GM12878 (cell line): ENCODE measurements around the gene MAP2K2. TPM values are rescaled to one million over a fixed set of nuclear protein-coding genes. Genes with fewer than 3 reads are reported as not detected.

ENCODE experiments used
- ASH2L ChIP-seq: fragments of 300-600, 200-600 bp; sonication (generic); IDR thresholded peaks from 2 replicates; pipeline ENCODE4 v1.6.1; 2017; ENCODE audit warnings: low read depth, mild to moderate bottlenecking, borderline replicate concordance
- CBX5 ChIP-seq: sonication (generic); IDR thresholded peaks from 2 replicates; pipeline ENCODE4 v1.6.1; 2016; ENCODE audit warnings: low read depth, moderate library complexity, mild to moderate bottlenecking, inconsistent platforms
- EGR1 ChIP-seq, 2 experiments: IDR thresholded peaks; 1 replicate in 1 of 2; 2 replicates in 1 of 2; pipeline ENCODE4 v1.6.1; 2011 to 2012; ENCODE audit warnings: low read depth in 2 of 2, low read length in 2 of 2, borderline replicate concordance in 1 of 2, mild to moderate bottlenecking in 1 of 2, moderate library complexity in 1 of 2
- ETV6 ChIP-seq, 2 experiments: fragments of 450-650 bp in 1 of 2; IDR thresholded peaks in 1 of 2; conservative IDR thresholded peaks in 1 of 2; 2 replicates each; pipeline ENCODE4 v1.6.1; 2014; ENCODE audit warnings: antibody characterized with exemption in 1 of 2, borderline replicate concordance in 1 of 2, low read depth in 1 of 2, mild to moderate bottlenecking in 1 of 2, moderate library complexity in 1 of 2
- IRF4 ChIP-seq: IDR thresholded peaks from 2 replicates; pipeline ENCODE4 v1.6.1; 2011; ENCODE audit warnings: low read depth, low read length
- JUNB ChIP-seq: IDR thresholded peaks from 2 replicates; pipeline ENCODE4 v1.6.1; 2016; ENCODE audit warnings: antibody characterized with exemption, mild to moderate bottlenecking
- MEF2B ChIP-seq: fragments of 450-650 bp; IDR thresholded peaks from 2 replicates; pipeline ENCODE4 v1.6.1; 2018; ENCODE audit warnings: mild to moderate bottlenecking, moderate library complexity; ENCODE audit not compliant: partially characterized antibody, poor library complexity, severe bottlenecking
- MLLT1 ChIP-seq: fragments of 450-650 bp; IDR thresholded peaks from 2 replicates; pipeline ENCODE4 v1.6.1; 2016; ENCODE audit warnings: mild to moderate bottlenecking
- NR2F1 ChIP-seq: fragments of 450-650 bp; conservative IDR thresholded peaks from 2 replicates; pipeline ENCODE4 v1.6.1; 2017; ENCODE audit warnings: mild to moderate bottlenecking
- PAX8 ChIP-seq: fragments of 450-650 bp; IDR thresholded peaks from 2 replicates; pipeline ENCODE4 v1.6.1; 2017; ENCODE audit warnings: mild to moderate bottlenecking, moderate library complexity
- SIX5 ChIP-seq: IDR thresholded peaks from 2 replicates; pipeline ENCODE4 v1.6.1; 2011; ENCODE audit warnings: mild to moderate bottlenecking, low read depth, low read length, moderate library complexity; ENCODE audit not compliant: severe bottlenecking
- SKIL ChIP-seq: fragments of 450-650 bp; IDR thresholded peaks from 2 replicates; pipeline ENCODE4 v1.6.1; 2017; ENCODE audit warnings: mild to moderate bottlenecking, low read depth, inconsistent platforms; ENCODE audit not compliant: poor library complexity, severe bottlenecking
- TCF12 ChIP-seq: IDR thresholded peaks from 2 replicates; pipeline ENCODE4 v1.6.1; 2011; ENCODE audit warnings: low read depth, mild to moderate bottlenecking, low read length
- WRNIP1 ChIP-seq: IDR thresholded peaks from 2 replicates; pipeline ENCODE4 v1.6.1; 2011; ENCODE audit warnings: low read depth, low read length, improper control_type of control experiment, borderline replicate concordance
- ZBTB40 ChIP-seq: fragments of 450-650 bp; IDR thresholded peaks from 2 replicates; pipeline ENCODE4 v1.6.1; 2016; ENCODE audit warnings: mild to moderate bottlenecking, moderate library complexity, borderline replicate concordance
- ZNF622 ChIP-seq: fragments of 450-650 bp; IDR thresholded peaks from 2 replicates; pipeline ENCODE4 v1.6.1; 2017; ENCODE audit warnings: mild to moderate bottlenecking, inconsistent platforms
- polyA plus RNA-seq, 11 experiments: library from polyadenylated mRNA; depleted of rRNA in 4 of 11; unstranded in 6 of 11; stranded (reverse) in 5 of 11; fragments of >200 nt; fragmentation: Nextera tagmentation in 4 of 11; fragmentation: Illumina TruSeq in 1 of 11; extraction: Ambion mirVana in 4 of 11; extraction: Trizol in 1 of 11; gene quantifications; 1 replicate in 1 of 11; 2 replicates in 10 of 11; pipeline versions ENCODE4 v1.2.1 to v1.2.3, GENCODE V29; 2011 to 2016; ENCODE audit warnings: inconsistent platforms in 2 of 11, missing spikeins in 2 of 11, low read depth in 1 of 11
- total RNA-seq, 4 experiments: library from RNA; depleted of rRNA in 3 of 4; stranded (reverse); fragments of >200 nt in 3 of 4; fragmentation: Illumina TruSeq in 1 of 4; extraction: Trizol in 1 of 4; gene quantifications; 2 replicates each; pipeline versions ENCODE4 v1.2.1 to v1.2.3, GENCODE V29; 2013 to 2021
- TF ChIP-seq, protein P1 (sequence below): IDR thresholded peaks from 2 replicates; pipeline ENCODE4 v1.6.1; 2011; ENCODE audit warnings: borderline replicate concordance, low read depth, mild to moderate bottlenecking, moderate library complexity, mixed read lengths, low read length; ENCODE audit not compliant: insufficient read depth; ENCODE audit errors: extremely low read length
- TF ChIP-seq, protein P2 (sequence below): IDR thresholded peaks from 2 replicates; pipeline ENCODE4 v1.6.1; 2011; ENCODE audit warnings: low read depth, low read length, improper control_type of control experiment, borderline replicate concordance

MAP2K2 gene
- total and polyA plus RNA-seq, 10 of the 15 experiments (the other 5 are each of a cell fraction or from before 2014, with no cell fraction given), result 1.00 to 210 (median 53.5) TPM

DNA sequence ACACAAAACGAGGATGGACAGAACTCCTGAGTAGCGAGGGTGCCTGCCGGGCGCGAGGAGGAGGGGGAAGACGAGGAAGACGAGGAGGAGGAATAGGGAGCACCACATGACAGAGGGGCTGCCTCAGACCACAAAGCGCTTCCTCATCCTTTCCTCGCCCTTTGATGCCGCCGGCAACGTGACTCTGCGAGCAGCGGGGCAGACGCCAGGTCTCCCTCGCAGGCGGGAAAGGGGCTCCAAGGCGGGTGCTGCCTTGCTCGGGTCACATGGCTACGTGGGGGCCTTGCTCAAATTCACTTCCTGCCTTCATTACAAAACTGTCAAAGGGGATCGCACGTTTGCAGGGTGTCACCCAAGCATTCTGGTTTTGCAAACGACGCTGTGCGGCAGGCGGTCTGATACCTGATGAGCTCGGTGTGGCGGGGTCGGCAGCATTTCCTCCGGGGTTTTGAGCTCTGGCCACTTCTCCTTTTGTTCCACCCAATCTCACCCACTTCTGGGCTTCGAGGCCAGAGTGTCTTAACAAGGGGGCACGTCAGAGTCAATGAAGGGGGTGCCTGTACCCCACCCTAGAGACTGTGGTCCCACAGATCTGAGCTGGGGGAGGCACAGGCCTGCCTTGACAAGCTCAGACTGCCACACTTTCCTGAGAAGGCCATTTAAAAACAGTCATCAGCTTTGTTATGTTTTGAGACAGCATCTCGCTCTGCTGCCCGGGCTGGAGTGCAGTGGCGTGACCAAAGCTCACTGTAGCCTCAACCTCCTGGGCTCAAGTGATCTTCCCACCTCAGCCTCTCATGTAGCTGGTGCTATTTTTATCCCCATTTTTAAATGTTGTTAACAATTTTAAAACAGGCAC lies 14.9 kb downstream of the MAP2K2 start (continued):
- peak; percentile 80 for TF ChIP-seq MEF2B
- TF ChIP-seq ZBTB40, result no peak
- TF ChIP-seq, protein P1, sequence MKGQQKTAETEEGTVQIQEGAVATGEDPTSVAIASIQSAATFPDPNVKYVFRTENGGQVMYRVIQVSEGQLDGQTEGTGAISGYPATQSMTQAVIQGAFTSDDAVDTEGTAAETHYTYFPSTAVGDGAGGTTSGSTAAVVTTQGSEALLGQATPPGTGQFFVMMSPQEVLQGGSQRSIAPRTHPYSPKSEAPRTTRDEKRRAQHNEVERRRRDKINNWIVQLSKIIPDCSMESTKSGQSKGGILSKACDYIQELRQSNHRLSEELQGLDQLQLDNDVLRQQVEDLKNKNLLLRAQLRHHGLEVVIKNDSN, result peak; percentile 86
- 0 out of 2 replicates have a peak, but pooled peaks have one; percentile 53 for TF ChIP-seq PAX8
- peak in 1 of 2 experiments; percentile 2; a peak in 1 of 3 replicates for TF ChIP-seq EGR1 (IDR thresholded peaks at IDR 0.05; ENCODE audit: borderline replicate concordance in 1 of 2, low read depth in 2 of 2, low read length in 2 of 2)
- TF ChIP-seq SKIL, result peak; percentile 86
- peak; percentile 67; the same call in 1 of the 2 replicates for TF ChIP-seq MLLT1
- 0 out of 2 replicates have a peak, but pooled peaks have one; percentile 1 for TF ChIP-seq ASH2L
- TF ChIP-seq JUNB, result peak; percentile 65
- TF ChIP-seq SIX5, result no peak
- TF ChIP-seq TCF12, result no peak
- no peak for TF ChIP-seq IRF4
- no peak for TF ChIP-seq WRNIP1
- TF ChIP-seq, protein P2, sequence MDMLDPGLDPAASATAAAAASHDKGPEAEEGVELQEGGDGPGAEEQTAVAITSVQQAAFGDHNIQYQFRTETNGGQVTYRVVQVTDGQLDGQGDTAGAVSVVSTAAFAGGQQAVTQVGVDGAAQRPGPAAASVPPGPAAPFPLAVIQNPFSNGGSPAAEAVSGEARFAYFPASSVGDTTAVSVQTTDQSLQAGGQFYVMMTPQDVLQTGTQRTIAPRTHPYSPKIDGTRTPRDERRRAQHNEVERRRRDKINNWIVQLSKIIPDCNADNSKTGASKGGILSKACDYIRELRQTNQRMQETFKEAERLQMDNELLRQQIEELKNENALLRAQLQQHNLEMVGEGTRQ, result peak; percentile 59
- TF ChIP-seq CBX5, result no peak
- no peak for TF ChIP-seq ZNF622
- TF ChIP-seq ETV6 (conservative IDR thresholded peaks at IDR 0.05 in 1 of 2, IDR thresholded peaks at IDR 0.05 in 1 of 2; ENCODE audit: borderline replicate concordance in 1 of 2, low read depth in 1 of 2), result peak in 1 of 2 experiments; percentile 59; a peak in 1 of 4 replicates
- TF ChIP-seq NR2F1, result peak; percentile 86
